Ishikawa (cell line): ENCODE data around the gene POLR3E.

Experiments used
- CEBPB ChIP-seq: IDR thresholded peaks from 2 replicates; pipeline ENCODE4 v1.6.1; 2012
- EP300 ChIP-seq: IDR thresholded peaks from 2 replicates; pipeline ENCODE4 v1.6.1; 2012; ENCODE audit warnings: borderline replicate concordance
- RAD21 ChIP-seq: IDR thresholded peaks from 2 replicates; pipeline ENCODE4 v1.6.1; 2012; ENCODE audit warnings: low read depth
- REST ChIP-seq: IDR thresholded peaks from 2 replicates; pipeline ENCODE4 v1.6.1; 2012; ENCODE audit warnings: low read depth, mild to moderate bottlenecking
- TAF1 ChIP-seq: IDR thresholded peaks from 2 replicates; pipeline ENCODE4 v1.6.1; 2012; ENCODE audit warnings: low read depth, mild to moderate bottlenecking
- ZBTB7A ChIP-seq: IDR thresholded peaks from 2 replicates; pipeline ENCODE4 v1.6.1; 2012; ENCODE audit warnings: low read depth
- TF ChIP-seq, protein P1 (sequence below): IDR thresholded peaks from 2 replicates; pipeline ENCODE4 v1.6.1; 2012

- TF ChIP-seq RAD21 (no peak), CEBPB (no peak), EP300 (no peak), TAF1 (no peak), ZBTB7A (no peak), REST (no peak)
- TF ChIP-seq, protein P1, sequence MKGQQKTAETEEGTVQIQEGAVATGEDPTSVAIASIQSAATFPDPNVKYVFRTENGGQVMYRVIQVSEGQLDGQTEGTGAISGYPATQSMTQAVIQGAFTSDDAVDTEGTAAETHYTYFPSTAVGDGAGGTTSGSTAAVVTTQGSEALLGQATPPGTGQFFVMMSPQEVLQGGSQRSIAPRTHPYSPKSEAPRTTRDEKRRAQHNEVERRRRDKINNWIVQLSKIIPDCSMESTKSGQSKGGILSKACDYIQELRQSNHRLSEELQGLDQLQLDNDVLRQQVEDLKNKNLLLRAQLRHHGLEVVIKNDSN: no peak
These were observed 43.7 kb downstream of the POLR3E start for GRCh38 chr16:22340945-22341344.
